GM12865 (cell line): ENCODE results near the gene TTLL5.

Source experiments
- DNase-seq: peaks from one replicate; pipeline ENCODE4 v3.0.0; 2010; ENCODE audit warnings: low read depth
- H3K4me3 ChIP-seq: 2 replicates; pipeline ENCODE4 v1.5.1; 2011; ENCODE audit warnings: mild to moderate bottlenecking, low read depth, low read length, control low read depth
- CTCF ChIP-seq: IDR thresholded peaks from 2 replicates; pipeline ENCODE4 v1.5.1; 2011; ENCODE audit warnings: low read length, control low read depth, low read depth, inconsistent platforms; ENCODE audit not compliant: insufficient read depth; ENCODE audit errors: missing control alignments

The TTLL5 gene

GRCh38 chr14:75906228-75906627, 245.2 kb downstream of the TTLL5 start:
- TF ChIP-seq CTCF, result no peak
- H3K4me3 ChIP-seq, result no peak overlapping the region
- no peak for DNase-seq

- H3K4me3 ChIP-seq, result no peak overlapping the region
- TF ChIP-seq CTCF, result peak; percentile 73
- peak; percentile 75 for DNase-seq
Observed at GRCh38 chr14:75906680-75907280, 245.7 kb downstream of the TTLL5 start.

GRCh38 chr14:75907756-75908359, 246.8 kb downstream of the TTLL5 start:
- H3K4me3 ChIP-seq, result no peak overlapping the region
- no peak for TF ChIP-seq CTCF

GRCh38 chr14:75909630-75910029, 248.6 kb downstream of the TTLL5 start:
- no peak for DNase-seq
- TF ChIP-seq CTCF, result no peak
- no peak overlapping the region for H3K4me3 ChIP-seq

More at GRCh38 chr14:75907756-75908359, 246.8 kb downstream of the TTLL5 start:
- no peak for DNase-seq

GRCh38 chr14:75910048-75910447, 249.0 kb downstream of the TTLL5 start:
- H3K4me3 ChIP-seq, result no peak overlapping the region
- no peak for TF ChIP-seq CTCF
- DNase-seq, result no peak

- DNase-seq, result no peak
- no peak for TF ChIP-seq CTCF
- no peak overlapping the region for H3K4me3 ChIP-seq
Observed at GRCh38 chr14:75911883-75912282, 250.8 kb downstream of the TTLL5 start.

GRCh38 chr14:75913183-75913582, 252.1 kb downstream of the TTLL5 start:
- no peak for DNase-seq
- TF ChIP-seq CTCF, result no peak
- H3K4me3 ChIP-seq, result no peak overlapping the region
